ENCODE data around the gene SLC25A12. TPM values are rescaled to one million over a fixed set of nuclear protein-coding genes. Genes with fewer than 3 reads are reported as not detected.

The SLC25A12 gene
- total and polyA plus RNA-seq, 2 donors (not counting 3 experiments of a cell fraction or from before 2014, with no cell fraction given) = 13.6 to 17.1 TPM

GRCh38 chr2:171789956-171790355 lies 104.1 kb downstream of the SLC25A12 start:
- no peak for FAIRE-seq
- ChIA-PET POLR2A (no interaction called here), CTCF (interaction anchor here (0.6 to 2.3 kb wide), 2 partner anchors 14 to 202 kb away, joined by 3 to 8 read pairs; no protein-coding TSS in a partner anchor)
- H3K27me3 ChIP-seq (ENCODE audit: control insufficient read depth in 2 of 2, insufficient read depth in 2 of 2, low read length in 2 of 2) = no peaks in the 10 kb centered on the region
- no peaks in the 10 kb centered on the region for H3K4me1 ChIP-seq (ENCODE audit: control insufficient read depth, extremely low read depth, insufficient read depth, low read length)
- H4K20me1 ChIP-seq (replicated peaks; ENCODE audit: control insufficient read depth, extremely low read depth, insufficient read depth, low read length) = no peaks in the 10 kb centered on the region
- no peaks in the 10 kb centered on the region for H3K79me2 ChIP-seq (ENCODE audit: control insufficient read depth, insufficient read depth, low read length)
- peaks cover 4 to 6% of the 10 kb centered on the region in 2 experiments for H3K36me3 ChIP-seq (ENCODE audit: control insufficient read depth in 2 of 2, extremely low read depth in 1 of 2, insufficient read depth in 2 of 2, low read length in 2 of 2)
- DNase-seq (ENCODE audit: low read depth, low spot score) = no peak
- dilution Hi-C loops (cut with MboI; ENCODE audit: extremely low pct_ligation_motif_present, low sequenced_read_pairs) (no loop called here), intact Hi-C loops (cut with micrococcal nuclease) (loop anchor here (10.0 kb wide), 1 partner anchor 215 kb away; no protein-coding TSS in a partner anchor)
- BruUV-seq (replicated peaks) = no TSS peak
- H3K27ac ChIP-seq (ENCODE audit: insufficient read depth, low read depth, low read length) = no peak overlapping the region
- no peak overlapping the region for H3K4me3 ChIP-seq (replicated peaks in 1 of 3; ENCODE audit: insufficient read depth in 1 of 3, low read depth in 1 of 3, low read length in 3 of 3)
- no peaks in the 10 kb centered on the region for H3K9me3 ChIP-seq (replicated peaks; ENCODE audit: control insufficient read depth, insufficient read depth, low read length)
- no peak overlapping the region for H3K9ac ChIP-seq (replicated peaks; ENCODE audit: extremely low read depth, insufficient read depth, low read length)
- no peak overlapping the region for H2AFZ ChIP-seq (ENCODE audit: low read depth, low read length)
- H3K4me2 ChIP-seq (ENCODE audit: insufficient read depth, low read length) = no peak overlapping the region
- no peaks in the 10 kb centered on the region for H3K9me1 ChIP-seq (replicated peaks; ENCODE audit: control insufficient read depth, extremely low read depth, insufficient read depth, low read length)
- TF ChIP-seq GATA2 (IDR thresholded peaks at IDR 0.05; ENCODE audit: insufficient read depth, insufficient read length, low read depth, low read length) (no peak), POLR2AphosphoS5 (IDR thresholded peaks at IDR 0.05; ENCODE audit: insufficient read depth, low read depth, low read length) (no peak), CTCF (IDR thresholded peaks at IDR 0.05; ENCODE audit: extremely low read depth in 1 of 2, insufficient read depth in 1 of 2, low read depth in 1 of 2, low read length in 2 of 2) (no peak), JUN (IDR thresholded peaks at IDR 0.05; ENCODE audit: borderline replicate concordance, insufficient read depth, insufficient read length, low read depth) (no peak), MAX (IDR thresholded peaks at IDR 0.05; ENCODE audit: insufficient read depth, insufficient read length) (no peak), EZH2 (IDR thresholded peaks at IDR 0.05; ENCODE audit: borderline replicate concordance, low read depth, low read length, severe bottlenecking) (no peak), POLR2A (IDR thresholded peaks at IDR 0.05; ENCODE audit: low read depth, low read length) (no peak), FOS (IDR thresholded peaks at IDR 0.05; ENCODE audit: borderline replicate concordance, insufficient read depth, low read length) (no peak), MYC (IDR thresholded peaks at IDR 0.05; ENCODE audit: low read depth, low read length) (no peak)
